ENCODE results near the gene UBE2I. TPM values are rescaled to one million over a fixed set of nuclear protein-coding genes. Genes with fewer than 3 reads are reported as not detected.
A peak's percentile ranks its signal among the peaks of the same experiment; 100 is the strongest.

The UBE2I gene
- total RNA-seq, 1 experiment from 2014 or later, result 198 TPM

- BruUV-seq (replicated peaks), result no TSS peak
- Histone ChIP-seq H3K4me3 (ENCODE audit: low read depth in 2 of 2, low read length in 2 of 2) (peak overlapping the region; percentile 87 to 99), H3K4me1 (ENCODE audit: control insufficient read depth, insufficient read depth, low read length) (peaks cover 10% of the 10 kb centered on the region), H3K27me3 (ENCODE audit: control insufficient read depth, insufficient read depth, low read length) (no peaks in the 10 kb centered on the region), H3K36me3 (ENCODE audit: control insufficient read depth, insufficient read depth, low read length) (peaks cover 15% of the 10 kb centered on the region), H3K27ac (ENCODE audit: low read length) (peak overlapping the region; percentile 93), H3K9me3 (ENCODE audit: control insufficient read depth, insufficient read depth, low read depth, low read length) (no peaks in the 10 kb centered on the region)
- no peak for DNase-seq (ENCODE audit: low read depth, low spot score)
- intact Hi-C loops (cut with micrococcal nuclease; ENCODE audit: unreplicated experiment) (no loop called here), in situ Hi-C loops (cut with HindIII; ENCODE audit: low pct_unique_long_range_greater_than_20kb, low sequenced_read_pairs) (no loop called here)
- CTCF ChIA-PET, result no interaction called here
- TF ChIP-seq REST (IDR thresholded peaks at IDR 0.05; ENCODE audit: insufficient read depth in 1 of 2, low read depth in 2 of 2, low read length in 1 of 2), result no peak
- TF ChIP-seq SIN3A (IDR thresholded peaks at IDR 0.05; ENCODE audit: borderline replicate concordance, insufficient read depth, low read depth, low read length), result no peak
- TF ChIP-seq CTCF (IDR thresholded peaks at IDR 0.05), result no peak
- TF ChIP-seq POLR2AphosphoS5 (IDR thresholded peaks at IDR 0.05; ENCODE audit: low read depth, low read length), result no peak
- no peak for TF ChIP-seq TCF7L2 (IDR thresholded peaks at IDR 0.05; ENCODE audit: low read depth, low read length)
- POLR2A ChIA-PET, result no interaction called here
- ATAC-seq, result no peak
Observed at GRCh38 chr16:1311212-1311737, 1.8 kb downstream of the UBE2I start.

GRCh38 chr16:1311738-1312466 lies 2.5 kb downstream of the UBE2I start:
- peaks cover 16% of the 10 kb centered on the region for H3K36me3 ChIP-seq (ENCODE audit: control insufficient read depth, insufficient read depth, low read length)
- TF ChIP-seq TCF7L2 (IDR thresholded peaks at IDR 0.05; ENCODE audit: low read depth, low read length) (no peak), CTCF (IDR thresholded peaks at IDR 0.05) (no peak), SIN3A (IDR thresholded peaks at IDR 0.05; ENCODE audit: borderline replicate concordance, insufficient read depth, low read depth, low read length) (no peak), POLR2AphosphoS5 (IDR thresholded peaks at IDR 0.05; ENCODE audit: low read depth, low read length) (no peak), REST (IDR thresholded peaks at IDR 0.05; ENCODE audit: insufficient read depth in 1 of 2, low read depth in 2 of 2, low read length in 1 of 2) (no peak)
- no peaks in the 10 kb centered on the region for H3K27me3 ChIP-seq (ENCODE audit: control insufficient read depth, insufficient read depth, low read length)
- ATAC-seq (no peak), DNase-seq (ENCODE audit: low read depth, low spot score) (no peak)
- ChIA-PET CTCF (interaction anchor here (0.6 kb wide), 1 partner anchor 347 kb away, joined by 3 read pairs; no protein-coding TSS in a partner anchor), POLR2A (no interaction called here)
- in situ Hi-C loops (cut with HindIII; ENCODE audit: low pct_unique_long_range_greater_than_20kb, low sequenced_read_pairs) (no loop called here), intact Hi-C loops (cut with micrococcal nuclease; ENCODE audit: unreplicated experiment) (no loop called here)
- peaks cover 10% of the 10 kb centered on the region for H3K4me1 ChIP-seq (ENCODE audit: control insufficient read depth, insufficient read depth, low read length)
- H3K9me3 ChIP-seq (ENCODE audit: control insufficient read depth, insufficient read depth, low read depth, low read length), result no peaks in the 10 kb centered on the region
- BruUV-seq (replicated peaks), result no TSS peak
- peak overlapping the region; percentile 87 to 99 for H3K4me3 ChIP-seq (ENCODE audit: low read depth in 2 of 2, low read length in 2 of 2)
- H3K27ac ChIP-seq (ENCODE audit: low read length), result peak overlapping the region; percentile 93
